ENCODE measurements around the gene NUDT7.

The NUDT7 gene

GRCh38 chr16:77738706-77739558 lies 16.6 kb downstream of the NUDT7 start:
- no peak overlapping the region for H3K27ac ChIP-seq (ENCODE audit: extremely low read depth, low read depth, low read length)
- no peak overlapping the region for H3K4me3 ChIP-seq (ENCODE audit: low read depth, low read length)
- TF ChIP-seq ZNF596 (tag by site-specific recombination; IDR thresholded peaks at IDR 0.05) (no peak), OVOL3 (tag by site-specific recombination; IDR thresholded peaks at IDR 0.05) (no peak)
- CTCF ChIA-PET, result no interaction called here
- POLR2A ChIA-PET, result no interaction called here
- no peaks in the 10 kb centered on the region for H3K36me3 ChIP-seq (ENCODE audit: control insufficient read depth in 2 of 2, insufficient read depth in 1 of 2, low read length in 2 of 2)
- no peaks in the 10 kb centered on the region for H3K9me3 ChIP-seq (ENCODE audit: control insufficient read depth, insufficient read depth, low read depth, low read length)
- no peaks in the 10 kb centered on the region for H3K4me1 ChIP-seq (ENCODE audit: control insufficient read depth, insufficient read depth, low read length)

GRCh38 chr16:77739559-77739892 lies 17.2 kb downstream of the NUDT7 start:
- no peak for TF ChIP-seq ZNF768 (tag by site-specific recombination; IDR thresholded peaks at IDR 0.05)
- TF ChIP-seq ZNF362 (tag by site-specific recombination; IDR thresholded peaks at IDR 0.05), result no peak
- no peak for TF ChIP-seq ZNF184 (tag by site-specific recombination; IDR thresholded peaks at IDR 0.05)
- no peak for TF ChIP-seq ZNF571 (tag by site-specific recombination; IDR thresholded peaks at IDR 0.05)
- no peak for TF ChIP-seq SALL2 (tag by site-specific recombination; IDR thresholded peaks at IDR 0.05; ENCODE audit: borderline replicate concordance)
- TF ChIP-seq ZNF626 (tag by site-specific recombination; IDR thresholded peaks at IDR 0.05), result no peak
- no peak for TF ChIP-seq ZNF549 (tag by site-specific recombination; IDR thresholded peaks at IDR 0.05)
- no peak for TF ChIP-seq SP2 (tag by site-specific recombination; IDR thresholded peaks at IDR 0.05)
- TF ChIP-seq ZNF510 (tag by site-specific recombination; IDR thresholded peaks at IDR 0.05; ENCODE audit: insufficient replicate concordance), result no peak
- no peak for TF ChIP-seq ZBTB48 (tag by site-specific recombination; IDR thresholded peaks at IDR 0.05)
- no peak for TF ChIP-seq ZBTB49 (tag by site-specific recombination; IDR thresholded peaks at IDR 0.05; ENCODE audit: low read depth)
- no peak for TF ChIP-seq GLIS1 (tag by site-specific recombination; IDR thresholded peaks at IDR 0.05)
- no peak for TF ChIP-seq ZNF843 (tag by site-specific recombination; IDR thresholded peaks at IDR 0.05)
- TF ChIP-seq ZNF449 (tag by site-specific recombination; IDR thresholded peaks at IDR 0.05), result no peak
- no peak for TF ChIP-seq ZNF529 (tag by site-specific recombination; IDR thresholded peaks at IDR 0.05; ENCODE audit: insufficient replicate concordance)
- no peak for TF ChIP-seq ZNF169 (tag by site-specific recombination; IDR thresholded peaks at IDR 0.05)
- TF ChIP-seq GLI2 (tag by site-specific recombination; IDR thresholded peaks at IDR 0.05; ENCODE audit: borderline replicate concordance, low read depth), result no peak
- TF ChIP-seq PRDM10 (tag by site-specific recombination; IDR thresholded peaks at IDR 0.05), result no peak
- TF ChIP-seq ZNF138 (tag by site-specific recombination; IDR thresholded peaks at IDR 0.05; ENCODE audit: borderline replicate concordance), result no peak
- POLR2A ChIA-PET, result no interaction called here
- CTCF ChIA-PET, result no interaction called here

More at GRCh38 chr16:77739559-77739892, 17.2 kb downstream of the NUDT7 start:
- Histone ChIP-seq H3K9me3 (ENCODE audit: control insufficient read depth, insufficient read depth, low read depth, low read length) (no peaks in the 10 kb centered on the region), H3K27ac (ENCODE audit: extremely low read depth, low read depth, low read length) (no peak overlapping the region), H3K36me3 (ENCODE audit: control insufficient read depth in 2 of 2, insufficient read depth in 1 of 2, low read length in 2 of 2) (no peaks in the 10 kb centered on the region), H3K4me1 (ENCODE audit: control insufficient read depth, insufficient read depth, low read length) (no peaks in the 10 kb centered on the region), H3K4me3 (ENCODE audit: low read depth, low read length) (no peak overlapping the region)

Measured in HEK293 (cell line).